ENCODE measurements around the gene TTYH2.
"Not testable (repeated sequence)": the region's sequence is repeated elsewhere in the genome, so short reads cannot be mapped to it uniquely, and the experiment has no call there.

Gene TTYH2

GRCh38 chr17:74282274-74282586, 68.9 kb downstream of the TTYH2 start:
- H3K4me3 Mint-ChIP-seq; H3K27me3 Mint-ChIP-seq (ENCODE audit: low read depth); H3K9me3 Mint-ChIP-seq; H3K36me3 Mint-ChIP-seq (ENCODE audit: low read depth): not testable (repeated sequence)
- Mint-ChIP-seq H3K4me1 (ENCODE audit: low read depth) (peaks cover 40% of the 10 kb centered on the region), H3K27ac (peak overlapping the region; percentile 93)

GRCh38 chr17:74282587-74283370, 69.4 kb downstream of the TTYH2 start:
- Mint-ChIP-seq H3K36me3 (ENCODE audit: low read depth) (peaks cover 4% of the 10 kb centered on the region), H3K9me3 (no peaks in the 10 kb centered on the region), H3K27me3 (ENCODE audit: low read depth) (no peaks in the 10 kb centered on the region), H3K4me1 (ENCODE audit: low read depth) (peaks cover 41% of the 10 kb centered on the region), H3K4me3 (peak overlapping the region; percentile 56), H3K27ac (peak overlapping the region; percentile 93)

GRCh38 chr17:74283371-74283673, 70.0 kb downstream of the TTYH2 start:
- Mint-ChIP-seq H3K27ac (peak overlapping the region; percentile 93), H3K4me1 (ENCODE audit: low read depth) (peaks cover 40% of the 10 kb centered on the region), H3K9me3 (no peaks in the 10 kb centered on the region), H3K27me3 (ENCODE audit: low read depth) (no peaks in the 10 kb centered on the region), H3K4me3 (peak overlapping the region; percentile 56), H3K36me3 (ENCODE audit: low read depth) (peaks cover 4% of the 10 kb centered on the region)

- H3K36me3 Mint-ChIP-seq (ENCODE audit: low read depth) = no peaks in the 10 kb centered on the region
- no peaks in the 10 kb centered on the region for H3K27me3 Mint-ChIP-seq (ENCODE audit: low read depth)
- no peak overlapping the region for H3K4me3 Mint-ChIP-seq
- peaks cover 34% of the 10 kb centered on the region for H3K4me1 Mint-ChIP-seq (ENCODE audit: low read depth)
- no peaks in the 10 kb centered on the region for H3K9me3 Mint-ChIP-seq
- H3K27ac Mint-ChIP-seq = peak overlapping the region; percentile 45
These were observed 73.7 kb downstream of the TTYH2 start for GRCh38 chr17:74287031-74287602.

GRCh38 chr17:74288785-74289184, 75.4 kb downstream of the TTYH2 start:
- H3K36me3 Mint-ChIP-seq (ENCODE audit: low read depth) = no peaks in the 10 kb centered on the region
- H3K27ac Mint-ChIP-seq = peak overlapping the region; percentile 49
- H3K9me3 Mint-ChIP-seq = no peaks in the 10 kb centered on the region
- H3K4me3 Mint-ChIP-seq = peak overlapping the region; percentile 23
- H3K27me3 Mint-ChIP-seq (ENCODE audit: low read depth) = no peaks in the 10 kb centered on the region
- H3K4me1 Mint-ChIP-seq (ENCODE audit: low read depth) = peaks cover 26% of the 10 kb centered on the region

GRCh38 chr17:74289688-74290087, 76.3 kb downstream of the TTYH2 start:
- H3K4me3 Mint-ChIP-seq = no peak overlapping the region
- H3K27ac Mint-ChIP-seq = no peak overlapping the region
- H3K9me3 Mint-ChIP-seq = no peaks in the 10 kb centered on the region
- no peaks in the 10 kb centered on the region for H3K27me3 Mint-ChIP-seq (ENCODE audit: low read depth)
- H3K36me3 Mint-ChIP-seq (ENCODE audit: low read depth) = peaks cover under 1% of the 10 kb centered on the region
- peaks cover 24% of the 10 kb centered on the region for H3K4me1 Mint-ChIP-seq (ENCODE audit: low read depth)

- no peak overlapping the region for H3K27ac Mint-ChIP-seq
- H3K4me3 Mint-ChIP-seq = no peak overlapping the region
- peaks cover 17% of the 10 kb centered on the region for H3K4me1 Mint-ChIP-seq (ENCODE audit: low read depth)
- no peaks in the 10 kb centered on the region for H3K9me3 Mint-ChIP-seq
- H3K27me3 Mint-ChIP-seq (ENCODE audit: low read depth) = no peaks in the 10 kb centered on the region
- peaks cover 1% of the 10 kb centered on the region for H3K36me3 Mint-ChIP-seq (ENCODE audit: low read depth)
These were observed 77.0 kb downstream of the TTYH2 start for GRCh38 chr17:74290340-74290739.

- Mint-ChIP-seq H3K4me3 (no peak overlapping the region), H3K36me3 (ENCODE audit: low read depth) (peaks cover 1% of the 10 kb centered on the region), H3K4me1 (ENCODE audit: low read depth) (peaks cover 19% of the 10 kb centered on the region), H3K27ac (no peak overlapping the region), H3K9me3 (no peaks in the 10 kb centered on the region), H3K27me3 (ENCODE audit: low read depth) (no peaks in the 10 kb centered on the region)
These were observed 79.1 kb downstream of the TTYH2 start for GRCh38 chr17:74292495-74292894.

- no peaks in the 10 kb centered on the region for H3K27me3 Mint-ChIP-seq (ENCODE audit: low read depth)
- H3K27ac Mint-ChIP-seq = no peak overlapping the region
- peaks cover 1% of the 10 kb centered on the region for H3K36me3 Mint-ChIP-seq (ENCODE audit: low read depth)
- H3K4me1 Mint-ChIP-seq (ENCODE audit: low read depth) = peaks cover 10% of the 10 kb centered on the region
- H3K9me3 Mint-ChIP-seq = no peaks in the 10 kb centered on the region
- H3K4me3 Mint-ChIP-seq = no peak overlapping the region
These were observed 82.5 kb downstream of the TTYH2 start for GRCh38 chr17:74295625-74296547.

- Mint-ChIP-seq H3K9me3 (no peaks in the 10 kb centered on the region), H3K4me1 (ENCODE audit: low read depth) (peaks cover 13% of the 10 kb centered on the region), H3K36me3 (ENCODE audit: low read depth) (peaks cover 1% of the 10 kb centered on the region), H3K4me3 (no peak overlapping the region), H3K27ac (no peak overlapping the region), H3K27me3 (ENCODE audit: low read depth) (no peaks in the 10 kb centered on the region)
These were observed 83.2 kb downstream of the TTYH2 start for GRCh38 chr17:74296548-74296936.

- H3K27ac Mint-ChIP-seq = no peak overlapping the region
- H3K4me3 Mint-ChIP-seq = no peak overlapping the region
- no peaks in the 10 kb centered on the region for H3K27me3 Mint-ChIP-seq (ENCODE audit: low read depth)
These were observed 84.6 kb downstream of the TTYH2 start for GRCh38 chr17:74297941-74298340.

GRCh38 chr17:74298778-74299177, 85.4 kb downstream of the TTYH2 start:
- Mint-ChIP-seq H3K4me3 (no peak overlapping the region), H3K4me1 (ENCODE audit: low read depth) (peaks cover 13% of the 10 kb centered on the region), H3K27ac (no peak overlapping the region), H3K27me3 (ENCODE audit: low read depth) (no peaks in the 10 kb centered on the region), H3K36me3 (ENCODE audit: low read depth) (peaks cover 1% of the 10 kb centered on the region), H3K9me3 (no peaks in the 10 kb centered on the region)

More at GRCh38 chr17:74297941-74298340, 84.6 kb downstream of the TTYH2 start:
- no peaks in the 10 kb centered on the region for H3K9me3 Mint-ChIP-seq
- peaks cover 13% of the 10 kb centered on the region for H3K4me1 Mint-ChIP-seq (ENCODE audit: low read depth)
- H3K36me3 Mint-ChIP-seq (ENCODE audit: low read depth) = peaks cover 1% of the 10 kb centered on the region

- no peaks in the 10 kb centered on the region for H3K27me3 Mint-ChIP-seq (ENCODE audit: low read depth)
- no peak overlapping the region for H3K27ac Mint-ChIP-seq
- H3K4me3 Mint-ChIP-seq = no peak overlapping the region
- H3K4me1 Mint-ChIP-seq (ENCODE audit: low read depth) = peaks cover 13% of the 10 kb centered on the region
- H3K9me3 Mint-ChIP-seq = no peaks in the 10 kb centered on the region
- peaks cover 1% of the 10 kb centered on the region for H3K36me3 Mint-ChIP-seq (ENCODE audit: low read depth)
These were observed 86.0 kb downstream of the TTYH2 start for GRCh38 chr17:74299226-74300009.

GRCh38 chr17:74303305-74303704, 89.9 kb downstream of the TTYH2 start:
- Mint-ChIP-seq H3K27ac (no peak overlapping the region), H3K4me1 (ENCODE audit: low read depth) (peaks cover 10% of the 10 kb centered on the region), H3K9me3 (no peaks in the 10 kb centered on the region), H3K4me3 (no peak overlapping the region), H3K36me3 (ENCODE audit: low read depth) (peaks cover 2% of the 10 kb centered on the region), H3K27me3 (ENCODE audit: low read depth) (peaks cover 10% of the 10 kb centered on the region)

Data from T-helper 1 cell treated with Interleukin-12 subunit alpha and Interleukin-12 subunit beta and Interleukin-4 antibody, amounts not matched to agents 30 μg/mL and 1 μg/mL, for 36 hours (primary cell).